HepG2 (cell line): ENCODE measurements around the gene SPRED2. TPM values are rescaled to one million over a fixed set of nuclear protein-coding genes. Genes with fewer than 3 reads are reported as not detected.
A peak's percentile ranks its signal among the peaks of the same experiment; 100 is the strongest.

Source experiments
- ARID5B ChIP-seq: IDR thresholded peaks from 2 replicates; pipeline ENCODE4 v1.4.0; 2020; ENCODE audit warnings: mild to moderate bottlenecking, missing genetic modification reagents
- ELF3 ChIP-seq: IDR thresholded peaks from 2 replicates; pipeline ENCODE4 v1.6.1; 2016; ENCODE audit warnings: missing genetic modification reagents, missing compliant biosample characterization
- GLI4 ChIP-seq: sonication (generic); formaldehyde crosslinking; IDR thresholded peaks from 2 replicates; pipeline ENCODE4 v1.5.1; 2020; ENCODE audit warnings: missing genetic modification reagents, mild to moderate bottlenecking, moderate library complexity, borderline replicate concordance
- ISL2 ChIP-seq: sonication (generic); formaldehyde crosslinking; IDR thresholded peaks from 2 replicates; pipeline ENCODE4 v1.5.0; 2020; ENCODE audit warnings: missing genetic modification reagents
- KLF6 ChIP-seq: IDR thresholded peaks from 2 replicates; pipeline ENCODE4 v1.8.0; 2016; ENCODE audit warnings: missing biosample characterization, missing genetic modification reagents
- PTBP1 ChIP-seq: fragments of 200-400 bp; formaldehyde crosslinking; IDR thresholded peaks from 2 replicates; pipeline ENCODE4 v1.6.1; 2018; ENCODE audit warnings: low read length, low read depth; ENCODE audit not compliant: poor library complexity, severe bottlenecking
- RAD51 ChIP-seq: fragments of 450-650 bp; IDR thresholded peaks from 2 replicates; pipeline ENCODE4 v1.6.1; 2016; ENCODE audit warnings: borderline replicate concordance
- RXRB ChIP-seq: IDR thresholded peaks from 2 replicates; pipeline ENCODE4 v1.6.1; 2016; ENCODE audit warnings: borderline replicate concordance, missing genetic modification reagents, missing compliant biosample characterization
- SPEN ChIP-seq: sonication (generic); formaldehyde crosslinking; IDR thresholded peaks from 2 replicates; pipeline ENCODE4 v1.5.1; 2020; ENCODE audit warnings: low read depth, mild to moderate bottlenecking, missing genetic modification reagents
- TARDBP ChIP-seq: sonication (generic); formaldehyde crosslinking; IDR thresholded peaks from 2 replicates; pipeline ENCODE4 v1.8.0; 2022; ENCODE audit warnings: mild to moderate bottlenecking, missing genetic modification reagents
- TCF12 ChIP-seq, 2 experiments: fragments of 450-650 bp in 1 of 2; sonication (generic) in 1 of 2; formaldehyde crosslinking in 1 of 2; IDR thresholded peaks; 2 replicates each; pipeline versions ENCODE4 v1.6.1 to v1.8.0; 2017 to 2022; ENCODE audit warnings: antibody characterized with exemption in 1 of 2, mild to moderate bottlenecking in 1 of 2, missing genetic modification reagents in 1 of 2, moderate library complexity in 1 of 2
- ZFP36L2 ChIP-seq: sonication (generic); formaldehyde crosslinking; IDR thresholded peaks from 2 replicates; pipeline ENCODE4 v1.4.0; 2020; ENCODE audit warnings: missing genetic modification reagents
- ZFX ChIP-seq: sonication (generic); formaldehyde crosslinking; IDR thresholded peaks from 2 replicates; pipeline ENCODE4 v1.4.0; 2020; ENCODE audit warnings: mild to moderate bottlenecking, low read depth, missing genetic modification reagents, moderate library complexity
- ZKSCAN1 ChIP-seq: fragments of 150-350 bp; IDR thresholded peaks from 2 replicates; pipeline ENCODE4 v1.6.1; 2014; ENCODE audit warnings: low read length
- ZNF17 ChIP-seq: sonication (generic); formaldehyde crosslinking; IDR thresholded peaks from 2 replicates; pipeline ENCODE4 v1.5.0; 2020; ENCODE audit warnings: mild to moderate bottlenecking, missing genetic modification reagents
- ZNF546 ChIP-seq: sonication (generic); formaldehyde crosslinking; conservative IDR thresholded peaks from 2 replicates; pipeline ENCODE4 v1.8.1; 2023; ENCODE audit warnings: mild to moderate bottlenecking, missing genetic modification reagents
- ZNF557 ChIP-seq: sonication (generic); formaldehyde crosslinking; IDR thresholded peaks from 2 replicates; pipeline ENCODE4 v1.4.0; 2020; ENCODE audit warnings: missing genetic modification reagents
- ZNF644 ChIP-seq: IDR thresholded peaks from 2 replicates; pipeline ENCODE4 v1.6.1; 2016; ENCODE audit warnings: low read depth
- ZNF678 ChIP-seq: sonication (generic); formaldehyde crosslinking; IDR thresholded peaks from 2 replicates; pipeline ENCODE4 v1.4.0; 2020; ENCODE audit warnings: mild to moderate bottlenecking, missing genetic modification reagents
- ZNF687 ChIP-seq: sonication (generic); formaldehyde crosslinking; IDR thresholded peaks from 2 replicates; pipeline ENCODE4 v1.5.1; 2020; ENCODE audit warnings: mild to moderate bottlenecking, missing genetic modification reagents, moderate library complexity
- ZNF784 ChIP-seq: sonication (generic); formaldehyde crosslinking; IDR thresholded peaks from 2 replicates; pipeline ENCODE4 v1.5.1; 2020; ENCODE audit warnings: missing genetic modification reagents, mild to moderate bottlenecking, borderline replicate concordance
- polyA plus RNA-seq, 8 experiments: library from polyadenylated mRNA; depleted of rRNA in 3 of 8; stranded (reverse) in 7 of 8; unstranded in 1 of 8; fragments of >200 nt; fragmentation: Illumina TruSeq in 4 of 8; extraction: Trizol in 4 of 8; gene quantifications; 2 replicates each; pipeline versions ENCODE4 v1.2.1 to v1.2.3, GENCODE V29; 2011 to 2016; ENCODE audit warnings: low read depth in 4 of 8, missing spikeins in 1 of 8, mixed read lengths in 1 of 8; ENCODE audit not compliant: insufficient read depth in 1 of 8
- total RNA-seq, 5 experiments: library from RNA; depleted of rRNA; stranded (reverse); fragments of >200 nt; fragmentation: Illumina TruSeq; extraction: Trizol; gene quantifications; 2 replicates each; pipeline ENCODE4 v1.2.3, GENCODE V29; 2016; ENCODE audit warnings: low read depth in 1 of 5

SPRED2 gene
- total and polyA plus RNA-seq, 2 of the 13 experiments (the other 11 are each of a cell fraction or from before 2014, with no cell fraction given): 13.0 to 37.0 TPM

- TF ChIP-seq ZNF546: no peak
- no peak for TF ChIP-seq RAD51
- peak; percentile 66 for TF ChIP-seq ZNF687 (CRISPR knock-in tag)
- TF ChIP-seq TCF12 (IDR thresholded peaks at IDR 0.05): no peak
- peak; percentile 77; the same call in 1 of the 2 replicates for TF ChIP-seq TCF12 (CRISPR knock-in tag; IDR thresholded peaks at IDR 0.05)
- TF ChIP-seq RXRB (CRISPR knock-in tag): peak; percentile 71
- TF ChIP-seq ZFP36L2 (CRISPR knock-in tag): 0 out of 2 replicates have a peak, but pooled peaks have one; percentile 27
- no peak for TF ChIP-seq ZNF784 (CRISPR knock-in tag)
- no peak for TF ChIP-seq ZNF678 (CRISPR knock-in tag)
- no peak for TF ChIP-seq ZKSCAN1
- TF ChIP-seq ARID5B (CRISPR knock-in tag): peak; percentile 72; the same call in 1 of the 2 replicates
- TF ChIP-seq ZNF557: peak; percentile 40; the same call in 1 of the 2 replicates
- no peak; the same call in 1 of the 2 replicates for TF ChIP-seq ZFX (CRISPR knock-in tag)
- TF ChIP-seq KLF6 (CRISPR knock-in tag): peak; percentile 80; the same call in 1 of the 2 replicates
- TF ChIP-seq PTBP1: peak; percentile 99
- peak; percentile 49; the same call in 1 of the 2 replicates for TF ChIP-seq ISL2
- 0 out of 2 replicates have a peak, but pooled peaks have one; percentile 28 for TF ChIP-seq ZNF644
- TF ChIP-seq SPEN (CRISPR knock-in tag): peak; percentile 58
- TF ChIP-seq ZNF17 (CRISPR knock-in tag): no peak
- peak; percentile 87 for TF ChIP-seq TARDBP
- peak; percentile 79 for TF ChIP-seq ELF3 (CRISPR knock-in tag)
- TF ChIP-seq GLI4 (CRISPR knock-in tag): no peak
These were observed 3.3 kb upstream of the SPRED2 start (continued) for GRCh38 chr2:65435625-65436168.
